ENCODE results near the gene CPAMD8. TPM values are rescaled to one million over a fixed set of nuclear protein-coding genes. Genes with fewer than 3 reads are reported as not detected.

Gene CPAMD8
- total RNA-seq, 4 donors from 2014 or later = 13.9 to 116 (median 24.2) TPM

DNA sequence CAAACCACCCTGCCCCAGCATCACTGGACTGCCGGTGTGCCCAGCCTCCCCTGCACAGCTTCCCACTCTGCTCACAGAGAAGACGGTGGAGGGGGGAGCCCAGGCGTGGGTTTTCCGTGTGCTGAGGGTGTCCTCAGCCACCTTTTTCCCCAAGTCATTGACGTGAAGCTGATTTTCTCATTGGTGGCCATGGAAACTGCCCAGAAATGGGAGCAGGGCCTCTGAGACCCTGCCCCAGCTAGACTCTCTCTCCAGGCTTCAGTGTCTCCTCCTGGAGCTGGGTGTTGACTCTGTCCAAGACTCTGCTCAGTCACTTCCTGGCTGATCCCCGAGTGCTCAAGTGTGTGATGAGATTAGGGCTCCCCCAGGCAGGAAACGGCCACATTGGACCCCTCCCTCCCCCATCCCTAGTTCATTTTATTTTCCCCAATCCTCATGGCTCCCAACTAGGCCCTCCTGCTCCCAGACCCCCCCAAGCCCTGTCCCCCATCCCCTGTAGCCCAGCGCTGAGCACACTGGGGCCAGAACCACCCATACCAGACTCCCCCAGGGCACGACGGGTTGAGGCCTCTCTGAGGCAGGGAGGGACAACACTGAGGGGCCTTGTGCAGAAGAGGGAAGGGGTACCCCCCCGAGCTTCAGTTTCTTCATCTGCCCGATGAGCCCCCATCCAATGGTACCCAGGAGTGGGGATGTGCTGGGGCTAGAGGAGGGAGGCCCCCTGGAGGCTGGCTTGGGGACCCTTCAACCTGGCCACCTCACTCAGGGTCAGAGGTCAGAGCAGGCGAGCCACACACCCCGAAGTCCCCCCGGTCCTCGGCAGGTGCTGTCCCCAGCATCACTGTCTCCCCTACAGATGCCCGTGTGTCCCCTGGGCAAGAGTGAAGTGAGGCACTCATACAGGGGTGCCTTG, 139.0 kb downstream of the CPAMD8 start:
- Histone ChIP-seq H3K27ac (peak overlapping the region; percentile 49 to 61 (median 56)), H3K4me3 (replicated peaks in 1 of 3) (no peak overlapping the region), H3K9me3 (no peaks in the 10 kb centered on the region), H3K4me1 (peaks cover 0 to 11% of the 10 kb centered on the region in 2 donors), H3K36me3 (no peaks in the 10 kb centered on the region), H3K27me3 (no peaks in the 10 kb centered on the region)
- 69 to 70% methylated on average over 9 to 17 of the region's 17 CpGs for WGBS, 2 donors
- no peak for TF ChIP-seq POLR2A (IDR thresholded peaks at IDR 0.05)
- TF ChIP-seq, protein P1, sequence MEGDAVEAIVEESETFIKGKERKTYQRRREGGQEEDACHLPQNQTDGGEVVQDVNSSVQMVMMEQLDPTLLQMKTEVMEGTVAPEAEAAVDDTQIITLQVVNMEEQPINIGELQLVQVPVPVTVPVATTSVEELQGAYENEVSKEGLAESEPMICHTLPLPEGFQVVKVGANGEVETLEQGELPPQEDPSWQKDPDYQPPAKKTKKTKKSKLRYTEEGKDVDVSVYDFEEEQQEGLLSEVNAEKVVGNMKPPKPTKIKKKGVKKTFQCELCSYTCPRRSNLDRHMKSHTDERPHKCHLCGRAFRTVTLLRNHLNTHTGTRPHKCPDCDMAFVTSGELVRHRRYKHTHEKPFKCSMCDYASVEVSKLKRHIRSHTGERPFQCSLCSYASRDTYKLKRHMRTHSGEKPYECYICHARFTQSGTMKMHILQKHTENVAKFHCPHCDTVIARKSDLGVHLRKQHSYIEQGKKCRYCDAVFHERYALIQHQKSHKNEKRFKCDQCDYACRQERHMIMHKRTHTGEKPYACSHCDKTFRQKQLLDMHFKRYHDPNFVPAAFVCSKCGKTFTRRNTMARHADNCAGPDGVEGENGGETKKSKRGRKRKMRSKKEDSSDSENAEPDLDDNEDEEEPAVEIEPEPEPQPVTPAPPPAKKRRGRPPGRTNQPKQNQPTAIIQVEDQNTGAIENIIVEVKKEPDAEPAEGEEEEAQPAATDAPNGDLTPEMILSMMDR (IDR thresholded peaks at IDR 0.05) = no peak
- DNase-seq = no peak
- intact Hi-C loops (cut with DNase I) = no loop called here

DNA sequence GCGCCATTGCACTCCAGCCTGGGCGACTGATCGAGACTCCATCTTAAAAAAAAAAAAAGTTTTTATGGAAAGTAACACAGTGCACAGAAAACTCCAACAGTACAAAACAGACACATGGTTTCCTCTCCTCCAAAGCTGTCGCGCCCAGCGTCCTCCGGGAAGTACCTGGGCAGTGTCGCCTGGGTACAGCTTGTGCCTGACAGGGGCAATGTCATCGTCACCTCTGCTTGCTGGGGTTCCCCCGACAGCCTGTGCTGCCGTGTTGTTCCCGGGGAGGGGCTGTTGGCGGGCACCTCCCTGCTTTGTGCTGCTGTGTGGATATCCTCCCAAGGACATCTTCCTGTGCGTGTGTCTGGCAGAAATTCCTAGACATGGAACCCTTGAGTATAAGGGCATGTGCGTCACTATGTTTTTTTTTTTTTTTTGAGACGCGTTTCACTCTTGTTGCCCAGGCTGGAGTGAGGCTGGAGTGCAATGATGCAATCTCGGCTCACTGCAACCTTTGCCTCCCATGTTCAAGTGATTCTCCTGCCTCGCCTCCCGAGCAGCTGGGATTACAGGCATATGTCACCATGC, 140.2 kb downstream of the CPAMD8 start:
- Histone ChIP-seq H3K4me3 (replicated peaks in 1 of 3) (no peak overlapping the region), H3K9me3 (no peaks in the 10 kb centered on the region), H3K27ac (peak overlapping the region in 2 of 3 donors; percentile 56 to 75), H3K36me3 (no peaks in the 10 kb centered on the region), H3K4me1 (peaks cover 0 to 11% of the 10 kb centered on the region in 2 donors), H3K27me3 (no peaks in the 10 kb centered on the region)
- WGBS, 2 donors = 54% methylated on average over 20 of the region's 20 CpGs
- DNase-seq = peak; percentile 40 to 45
- intact Hi-C loops (cut with DNase I) = no loop called here
- TF ChIP-seq POLR2A (IDR thresholded peaks at IDR 0.05) = no peak
- TF ChIP-seq, protein P1 (IDR thresholded peaks at IDR 0.05) = no peak

DNA sequence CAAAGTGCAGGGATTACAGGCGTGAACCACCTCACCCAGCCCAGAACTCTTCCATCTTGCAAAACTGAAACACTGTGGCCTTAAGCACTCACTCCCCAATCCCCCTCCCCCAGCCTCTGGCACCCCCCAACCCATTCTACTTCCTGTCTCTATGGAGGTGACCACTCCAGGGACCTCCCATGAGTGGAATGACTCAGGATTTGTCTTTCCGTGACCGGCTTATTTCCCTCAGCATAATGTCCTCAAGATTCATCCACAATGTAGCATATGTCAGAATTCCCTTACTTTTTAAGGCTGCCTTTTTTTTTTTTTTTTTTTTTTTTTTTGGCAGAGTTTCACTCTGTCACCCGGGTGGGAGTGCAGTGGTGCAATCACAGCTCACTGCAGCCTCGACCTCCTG, 141.4 kb downstream of the CPAMD8 start:
- peaks cover 0 to 11% of the 10 kb centered on the region in 2 donors for H3K4me1 ChIP-seq
- no peaks in the 10 kb centered on the region for H3K27me3 ChIP-seq
- DNase-seq = no peak
- H3K4me3 ChIP-seq (replicated peaks in 1 of 3) = no peak overlapping the region
- TF ChIP-seq POLR2A (IDR thresholded peaks at IDR 0.05) = no peak
- TF ChIP-seq, protein P1 (IDR thresholded peaks at IDR 0.05) = no peak
- H3K27ac ChIP-seq = peak overlapping the region in 1 of 3 donors; percentile 75
- intact Hi-C loops (cut with DNase I) = no loop called here
- no peaks in the 10 kb centered on the region for H3K36me3 ChIP-seq
- no peaks in the 10 kb centered on the region for H3K9me3 ChIP-seq
- WGBS, 2 donors = 57 to 58% methylated on average over 5 of the region's 5 CpGs

- peaks cover 0 to 5% of the 10 kb centered on the region in 2 donors for H3K4me1 ChIP-seq
- H3K9me3 ChIP-seq = no peaks in the 10 kb centered on the region
- no peaks in the 10 kb centered on the region for H3K27me3 ChIP-seq
- intact Hi-C loops (cut with DNase I) = no loop called here
- DNase-seq = no peak
- no peak overlapping the region for H3K27ac ChIP-seq
- 72 to 77% methylated on average over 2 to 3 of the region's 3 CpGs for WGBS, 2 donors
- TF ChIP-seq POLR2A (IDR thresholded peaks at IDR 0.05) = no peak
- TF ChIP-seq, protein P1 (IDR thresholded peaks at IDR 0.05) = no peak
- peaks cover 12 to 13% of the 10 kb centered on the region in 2 donors for H3K36me3 ChIP-seq
- no peak overlapping the region for H3K4me3 ChIP-seq (replicated peaks in 1 of 3)
These were observed 143.1 kb downstream of the CPAMD8 start for GRCh38 chr19:16883522-16883921.

DNA sequence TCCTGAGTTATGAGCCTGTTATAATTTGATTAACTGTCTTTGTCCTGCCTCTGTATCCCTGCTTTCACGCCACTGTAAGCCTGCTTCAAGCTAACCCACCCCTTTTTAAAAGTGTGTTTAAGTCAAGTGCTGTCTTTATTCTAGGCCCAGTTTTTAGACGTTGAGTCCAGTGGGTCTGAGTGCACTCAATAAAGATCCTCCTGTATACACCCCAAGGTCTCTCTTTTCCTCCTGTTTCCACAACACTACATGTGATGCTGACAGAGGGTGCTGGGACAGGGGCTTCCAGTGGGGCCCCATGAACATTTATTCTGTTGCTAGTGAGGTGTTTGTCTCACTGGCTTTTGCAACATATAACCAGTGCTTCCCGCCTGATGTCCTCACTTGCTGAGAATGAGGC, 144.5 kb downstream of the CPAMD8 start:
- TF ChIP-seq, protein P1 (IDR thresholded peaks at IDR 0.05) = no peak
- no peak for TF ChIP-seq POLR2A (IDR thresholded peaks at IDR 0.05)
- H3K4me1 ChIP-seq = peaks cover 0 to 5% of the 10 kb centered on the region in 2 donors
- intact Hi-C loops (cut with DNase I) = no loop called here
- no peaks in the 10 kb centered on the region for H3K9me3 ChIP-seq
- no peak overlapping the region for H3K4me3 ChIP-seq (replicated peaks in 1 of 3)
- H3K27me3 ChIP-seq = no peaks in the 10 kb centered on the region
- H3K27ac ChIP-seq = no peak overlapping the region
- no peak for DNase-seq
- WGBS, 2 donors = 93 to 96% methylated on average over 3 of the region's 3 CpGs
- H3K36me3 ChIP-seq = peaks cover 25 to 26% of the 10 kb centered on the region in 2 donors
